HCT116 (cell line): ENCODE results near the gene PITPNC1. TPM values are rescaled to one million over a fixed set of nuclear protein-coding genes. Genes with fewer than 3 reads are reported as not detected.

ENCODE experiments used
- ATAC-seq: fragments of 200-7000 bp; cut with Tn5 transposase; 2 replicates; pipeline ENCODE4 v1.9.1; 2020; ENCODE audit warnings: mild to moderate bottlenecking, moderate library complexity
- BruUV-seq: library from RNA; stranded (reverse); fragments of 400-500 nt; replicated peaks from 2 replicates; lab custom pipeline; 2021; lab: Mats Ljungman, UMichigan
- CTCF ChIA-PET: fragments of 300-600 bp; sonication (Branson Sonifier 250); formaldehyde crosslinking; loops from one replicate; lab custom pipeline; 2021; ENCODE audit warnings: antibody characterized with exemption; lab: Charles Lee
- POLR2A ChIA-PET: fragments of 300-600, 350-600 bp; sonication (Branson Sonifier 250); formaldehyde crosslinking; loops from one replicate; lab custom pipeline; 2021; ENCODE audit warnings: antibody characterized with exemption; lab: Charles Lee
- RAD21 ChIA-PET, 2 experiments: fragments of 300-600 bp; sonication (Branson Sonifier 250); formaldehyde crosslinking; loops; one replicate each; lab custom pipeline; 2023; ENCODE audit warnings: low total read pairs in 2 of 2; ENCODE audit not compliant: uncharacterized antibody in 2 of 2, unreplicated experiment in 2 of 2, low non-redundant PET in 1 of 2; lab: Charles Lee
- DNase-seq: peaks from one replicate; pipeline ENCODE4 v3.0.0-alpha.2; 2010; ENCODE audit warnings: low read depth, low spot score
- H2AFZ ChIP-seq: fragments of 200-600 bp; shearing (Covaris generic), sonication (generic); 2 replicates; pipeline ENCODE4 v1.6.1; 2017; ENCODE audit warnings: low read depth, mixed run types, mixed read lengths, antibody characterized with exemption, low read length; ENCODE audit not compliant: poor library complexity, severe bottlenecking
- H3K27ac ChIP-seq: 2 replicates; pipeline ENCODE4 v1.5.1; 2012; ENCODE audit warnings: low read depth, low read length
- H3K27me3 ChIP-seq: fragments of 200-600 bp; sonication (generic); 2 replicates; pipeline ENCODE4 v1.6.1; 2016; ENCODE audit warnings: mixed run types, low read length, mixed read lengths; ENCODE audit not compliant: insufficient read depth
- H3K36me3 ChIP-seq, 2 experiments: fragments of 200-500 bp in 1 of 2; fragments of 200-600 bp in 1 of 2; sonication (Bioruptor generic) in 1 of 2; sonication (generic) in 1 of 2; 2 replicates each; pipeline versions ENCODE4 v1.5.1 to v1.6.1; 2014 to 2016; ENCODE audit warnings: low read length in 2 of 2, inconsistent platforms in 1 of 2, mixed read lengths in 1 of 2, mixed run types in 1 of 2; ENCODE audit not compliant: insufficient read depth in 2 of 2, control insufficient read depth in 1 of 2
- H3K4me1 ChIP-seq, 2 experiments: fragments of 200-600 bp in 1 of 2; sonication (generic) in 1 of 2; 2 replicates each; pipeline versions ENCODE4 v1.5.1 to v1.6.1; 2012 to 2017; ENCODE audit warnings: low read length in 2 of 2, inconsistent platforms in 1 of 2, mild to moderate bottlenecking in 1 of 2, mixed read lengths in 1 of 2, mixed run types in 1 of 2, moderate library complexity in 1 of 2; ENCODE audit not compliant: insufficient read depth in 2 of 2, control insufficient read depth in 1 of 2
- H3K4me2 ChIP-seq: fragments of 200-600 bp; sonication (generic); 2 replicates; pipeline ENCODE4 v1.6.1; 2017; ENCODE audit warnings: mixed run types, low read length, mixed read lengths
- H3K4me3 ChIP-seq, 2 experiments: fragments of 200-600 bp in 1 of 2; sonication (generic) in 1 of 2; replicated peaks in 1 of 2; 2 replicates each; pipeline ENCODE4 v1.5.1; 2011 to 2016; ENCODE audit warnings: low read length in 2 of 2, control low read depth in 1 of 2, low read depth in 1 of 2, mild to moderate bottlenecking in 1 of 2, mixed read lengths in 1 of 2, mixed run types in 1 of 2
- H3K79me2 ChIP-seq: fragments of 200-600 bp; sonication (generic); 2 replicates; pipeline ENCODE4 v1.6.1; 2017; ENCODE audit warnings: mild to moderate bottlenecking, mixed run types, low read length, moderate library complexity, mixed read lengths; ENCODE audit not compliant: insufficient read depth
- H3K9ac ChIP-seq: fragments of 200-600 bp; sonication (generic); 2 replicates; pipeline ENCODE4 v1.6.1; 2016; ENCODE audit warnings: low read length, mixed read lengths
- H3K9me2 ChIP-seq: fragments of 200-600 bp; sonication (generic), shearing (Covaris generic); 2 replicates; pipeline ENCODE4 v1.6.1; 2017; ENCODE audit warnings: mixed run types, mild to moderate bottlenecking, moderate library complexity; ENCODE audit not compliant: insufficient read depth
- H3K9me3 ChIP-seq, 2 experiments: fragments of 200-500 bp in 1 of 2; fragments of 200-600 bp in 1 of 2; sonication (Bioruptor generic) in 1 of 2; sonication (generic) in 1 of 2; 2 replicates each; pipeline ENCODE4 v1.6.1; 2014 to 2017; ENCODE audit warnings: low read length in 2 of 2, mixed read lengths in 2 of 2, inconsistent platforms in 1 of 2, low read depth in 1 of 2, mild to moderate bottlenecking in 1 of 2, mixed run types in 1 of 2, moderate library complexity in 1 of 2; ENCODE audit not compliant: control insufficient read depth in 1 of 2, insufficient read depth in 1 of 2
- H4K20me1 ChIP-seq: fragments of 200-600 bp; sonication (generic), shearing (Covaris generic); 2 replicates; pipeline ENCODE4 v1.6.1; 2017; ENCODE audit warnings: mixed run types, mild to moderate bottlenecking, moderate library complexity; ENCODE audit not compliant: insufficient read depth
- CEBPB ChIP-seq: IDR thresholded peaks from 2 replicates; pipeline ENCODE4 v1.6.1; 2012; ENCODE audit warnings: low read depth
- ELF1 ChIP-seq: IDR thresholded peaks from 2 replicates; pipeline ENCODE4 v1.6.1; 2012; ENCODE audit warnings: low read depth, borderline replicate concordance
- EZH2phosphoT487 ChIP-seq: fragments of 200-600 bp; IDR thresholded peaks from 2 replicates; pipeline ENCODE4 v1.6.1; 2018; ENCODE audit warnings: antibody characterized with exemption, borderline replicate concordance
- FOSL1 ChIP-seq: IDR thresholded peaks from 2 replicates; pipeline ENCODE4 v1.6.1; 2012; ENCODE audit warnings: low read depth
- POLR2A ChIP-seq: IDR thresholded peaks from 2 replicates; pipeline ENCODE4 v1.7.0; 2011; ENCODE audit warnings: borderline replicate concordance; ENCODE audit not compliant: insufficient read depth, insufficient read length; ENCODE audit errors: extremely low read depth
- TCF7L2 ChIP-seq: IDR thresholded peaks from 2 replicates; pipeline ENCODE4 v1.7.0; 2011; ENCODE audit warnings: borderline replicate concordance, inconsistent platforms; ENCODE audit not compliant: insufficient read depth, insufficient read length; ENCODE audit errors: extremely low read depth
- YY1 ChIP-seq: IDR thresholded peaks from 2 replicates; pipeline ENCODE4 v1.6.1; 2011; ENCODE audit warnings: low read length, low read depth, moderate library complexity, mild to moderate bottlenecking; ENCODE audit not compliant: insufficient replicate concordance; ENCODE audit errors: extremely low read depth
- intact Hi-C: fragments of 100-400 bp; cut with micrococcal nuclease; formaldehyde crosslinking; loops from 2 replicates; pipeline ENCODE4 v1.10.0; 2022
- total RNA-seq: library from RNA; stranded (reverse); gene quantifications from one replicate; pipeline ENCODE4 v1.2.1, GENCODE V29; 2021; ENCODE audit not compliant: unreplicated experiment

The PITPNC1 gene
- total RNA-seq, 1 experiment from 2014 or later = 41.9 TPM

DNA sequence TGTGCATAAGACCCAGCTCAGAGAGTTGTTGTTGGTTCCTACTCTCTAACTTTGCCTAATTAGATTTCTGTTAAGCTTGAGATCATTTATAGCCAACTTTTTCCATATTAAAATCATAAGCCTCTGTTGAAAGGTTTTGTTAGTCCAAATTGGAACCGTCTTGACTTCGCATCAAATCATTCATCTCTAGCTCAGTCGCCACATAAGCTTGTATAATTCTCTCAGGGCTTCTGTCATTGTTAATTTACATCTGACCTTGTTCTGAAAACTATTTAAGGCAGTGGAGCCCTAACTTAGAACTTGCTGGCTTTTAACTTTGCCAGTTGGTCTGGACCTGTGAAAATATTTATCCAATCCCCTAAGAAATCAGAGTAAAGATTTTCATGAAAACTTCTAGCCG is 107.2 kb downstream of the PITPNC1 start:
- ChIA-PET CTCF (interaction anchor here (0.7 to 2.8 kb wide), 2 partner anchors 9 to 108 kb away, joined by 3 to 14 read pairs; no protein-coding TSS in a partner anchor), RAD21 (interaction anchor here in 1 of 2 experiments (1.0 kb wide), 1 partner anchor 9 kb away, joined by 3 read pairs; no protein-coding TSS in a partner anchor), POLR2A (no interaction called here)
- no peak overlapping the region for H3K4me2 ChIP-seq
- H4K20me1 ChIP-seq = no peaks in the 10 kb centered on the region
- peaks cover 0 to 11% of the 10 kb centered on the region in 2 experiments; a peak in 1 of 4 replicates for H3K4me1 ChIP-seq
- no peak overlapping the region for H3K27ac ChIP-seq
- no peaks in the 10 kb centered on the region for H3K27me3 ChIP-seq
- no peaks in the 10 kb centered on the region for H3K36me3 ChIP-seq
- H3K4me3 ChIP-seq = no peak overlapping the region
- intact Hi-C loops = no loop called here
- no peaks in the 10 kb centered on the region for H3K9me3 ChIP-seq
- H3K9ac ChIP-seq = no peak overlapping the region
- BruUV-seq = no TSS peak
- no peak for ATAC-seq
- no peak for DNase-seq
- H3K79me2 ChIP-seq = peaks cover 20% of the 10 kb centered on the region; the same call in 1 of the 2 replicates
- H3K9me2 ChIP-seq = no peaks in the 10 kb centered on the region
- no peak overlapping the region for H2AFZ ChIP-seq
- TF ChIP-seq CEBPB = no peak
- no peak for TF ChIP-seq FOSL1
- no peak for TF ChIP-seq YY1
- TF ChIP-seq ELF1 = no peak
- no peak for TF ChIP-seq POLR2A

DNA sequence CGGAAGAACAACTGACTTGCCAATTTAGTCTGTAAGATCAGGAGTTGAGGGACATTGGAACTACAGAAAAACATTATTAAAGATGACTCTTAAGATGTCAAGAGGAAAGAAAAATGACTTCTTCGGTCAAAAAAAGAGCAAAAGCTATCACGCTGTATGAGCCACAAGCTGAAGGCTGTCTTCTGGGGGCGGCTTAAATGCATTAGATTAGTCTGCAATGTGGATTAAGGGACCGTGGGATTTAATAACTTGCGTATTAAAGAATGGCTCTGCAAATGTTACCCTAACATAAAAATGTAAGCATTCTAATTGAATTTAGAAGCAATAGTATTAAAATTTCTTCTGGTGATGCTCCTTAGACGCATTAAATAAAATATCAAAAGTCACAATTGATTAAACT is 108.6 kb downstream of the PITPNC1 start:
- POLR2A ChIA-PET = no interaction called here
- DNase-seq = no peak
- Histone ChIP-seq H3K79me2 (peaks cover 19% of the 10 kb centered on the region; the same call in 1 of the 2 replicates), H3K9ac (no peak overlapping the region), H3K4me2 (no peak overlapping the region), H2AFZ (no peak overlapping the region)
- intact Hi-C loops = no loop called here
- TF ChIP-seq CEBPB = no peak
- TF ChIP-seq YY1 = no peak
- no peak for TF ChIP-seq TCF7L2
- no peak for TF ChIP-seq FOSL1
- TF ChIP-seq ELF1 = no peak
- no peak for TF ChIP-seq EZH2phosphoT487
- TF ChIP-seq, all 23 proteins: peak for 0
- Histone ChIP-seq H3K4me1 (peaks cover 7 to 18% of the 10 kb centered on the region in 2 experiments), H3K27ac (no peak overlapping the region), H4K20me1 (no peaks in the 10 kb centered on the region), H3K4me3 (no peak overlapping the region), H3K9me3 (no peaks in the 10 kb centered on the region), H3K27me3 (no peaks in the 10 kb centered on the region), H3K36me3 (no peaks in the 10 kb centered on the region), H3K9me2 (no peaks in the 10 kb centered on the region)
- no TSS peak for BruUV-seq
- ChIA-PET RAD21 (no interaction called here), CTCF (interaction anchor here (2.8 kb wide), 1 partner anchor 10 kb away, joined by 14 read pairs; no protein-coding TSS in a partner anchor)
- no peak for ATAC-seq
